Embryonic facial prominence (tissue), 1 donor: ENCODE results near the gene PRPF38B.

Experiments used
- DNase-seq: peaks from one replicate; pipeline ENCODE4 v3.0.0-alpha.2; 2016; ENCODE audit errors: extremely low spot score

PRPF38B gene

GRCh38 chr1:108717774-108718316 lies 25.7 kb downstream of the PRPF38B start:
- no peak for DNase-seq

GRCh38 chr1:108718927-108719655 lies 27.0 kb downstream of the PRPF38B start:
- DNase-seq: no peak

GRCh38 chr1:108719656-108720435 lies 27.7 kb downstream of the PRPF38B start:
- DNase-seq: no peak

GRCh38 chr1:108722292-108722691 lies 30.2 kb downstream of the PRPF38B start:
- no peak for DNase-seq

GRCh38 chr1:108725906-108726305 lies 33.8 kb downstream of the PRPF38B start:
- no peak for DNase-seq

GRCh38 chr1:108728327-108728923 lies 36.3 kb downstream of the PRPF38B start:
- no peak for DNase-seq

GRCh38 chr1:108729481-108729880 lies 37.4 kb downstream of the PRPF38B start:
- DNase-seq: no peak

GRCh38 chr1:108732398-108732797 lies 40.3 kb downstream of the PRPF38B start:
- DNase-seq: no peak

- no peak for DNase-seq
Measured at GRCh38 chr1:108734171-108734865, 42.2 kb downstream of the PRPF38B start.

- DNase-seq: no peak
Measured at GRCh38 chr1:108742253-108742652, 50.1 kb downstream of the PRPF38B start.

GRCh38 chr1:108745980-108746381 lies 53.9 kb downstream of the PRPF38B start:
- DNase-seq: no peak

GRCh38 chr1:108746382-108747170 lies 54.5 kb downstream of the PRPF38B start, which contains the start of gene STXBP3:
TSS of gene STXBP3 (plus strand) at chr1:108746674. CDS start at chr1:108746738, 64 bp downstream.
- DNase-seq: peak; percentile 93

- peak; percentile 76 for DNase-seq
Measured at GRCh38 chr1:108747171-108747850, 55.2 kb downstream of the PRPF38B start.

- DNase-seq: no peak
Measured at GRCh38 chr1:108747898-108748297, 55.8 kb downstream of the PRPF38B start.

GRCh38 chr1:108749081-108749480 lies 57.0 kb downstream of the PRPF38B start:
- no peak for DNase-seq

GRCh38 chr1:108750476-108751181 lies 58.5 kb downstream of the PRPF38B start:
- no peak for DNase-seq
